ENCODE measurements around the gene RAPGEF5. TPM values are rescaled to one million over a fixed set of nuclear protein-coding genes. Genes with fewer than 3 reads are reported as not detected.

The RAPGEF5 gene
- total RNA-seq, 1 donor from 2014 or later = 12.4 TPM

- Mint-ChIP-seq H3K36me3 (ENCODE audit: low read depth) (no peaks in the 10 kb centered on the region), H3K4me3 (no peak overlapping the region), H3K4me1 (no peaks in the 10 kb centered on the region), H3K27ac (no peak overlapping the region), H3K9me3 (no peaks in the 10 kb centered on the region), H3K27me3 (no peaks in the 10 kb centered on the region)
- ChIA-PET POLR2A (no interaction called here), CTCF (no interaction called here)
- ATAC-seq (ENCODE audit: low read depth) (no peak), DNase-seq (no peak)
- intact Hi-C loops (cut with micrococcal nuclease) = no loop called here
- TF ChIP-seq CTCF (IDR thresholded peaks at IDR 0.05) = no peak
These were observed 164.2 kb downstream of the RAPGEF5 start for GRCh38 chr7:22192801-22193200.

- POLR2A ChIA-PET = no interaction called here
- no peak overlapping the region for H3K4me3 Mint-ChIP-seq
- TF ChIP-seq CTCF (IDR thresholded peaks at IDR 0.05) = no peak
- CTCF ChIA-PET = no interaction called here
- H3K4me1 Mint-ChIP-seq = no peaks in the 10 kb centered on the region
- ATAC-seq (ENCODE audit: low read depth) (no peak), DNase-seq (no peak)
- no peaks in the 10 kb centered on the region for H3K27me3 Mint-ChIP-seq
- H3K9me3 Mint-ChIP-seq = no peaks in the 10 kb centered on the region
- no peak overlapping the region for H3K27ac Mint-ChIP-seq
- no peaks in the 10 kb centered on the region for H3K36me3 Mint-ChIP-seq (ENCODE audit: low read depth)
- intact Hi-C loops (cut with micrococcal nuclease) = no loop called here
These were observed 166.2 kb downstream of the RAPGEF5 start for GRCh38 chr7:22190736-22191135.

- CTCF ChIA-PET = no interaction called here
- DNase-seq (no peak), ATAC-seq (ENCODE audit: low read depth) (no peak)
- Mint-ChIP-seq H3K27ac (no peak overlapping the region), H3K27me3 (no peaks in the 10 kb centered on the region), H3K4me3 (no peak overlapping the region), H3K4me1 (no peaks in the 10 kb centered on the region), H3K36me3 (ENCODE audit: low read depth) (no peaks in the 10 kb centered on the region), H3K9me3 (no peaks in the 10 kb centered on the region)
- POLR2A ChIA-PET = no interaction called here
- intact Hi-C loops (cut with micrococcal nuclease) = no loop called here
- no peak for TF ChIP-seq CTCF (IDR thresholded peaks at IDR 0.05)
These were observed 167.2 kb downstream of the RAPGEF5 start for GRCh38 chr7:22189741-22190140.

GRCh38 chr7:22189230-22189629 lies 167.7 kb downstream of the RAPGEF5 start:
- DNase-seq (no peak), ATAC-seq (ENCODE audit: low read depth) (no peak)
- no peaks in the 10 kb centered on the region for H3K9me3 Mint-ChIP-seq
- TF ChIP-seq CTCF (IDR thresholded peaks at IDR 0.05) = no peak
- H3K36me3 Mint-ChIP-seq (ENCODE audit: low read depth) = no peaks in the 10 kb centered on the region
- H3K27ac Mint-ChIP-seq = no peak overlapping the region
- H3K4me3 Mint-ChIP-seq = no peak overlapping the region
- H3K4me1 Mint-ChIP-seq = no peaks in the 10 kb centered on the region
- intact Hi-C loops (cut with micrococcal nuclease) = no loop called here
- CTCF ChIA-PET = no interaction called here
- POLR2A ChIA-PET = no interaction called here
- no peaks in the 10 kb centered on the region for H3K27me3 Mint-ChIP-seq

GRCh38 chr7:22187691-22188348 lies 169.1 kb downstream of the RAPGEF5 start:
- Mint-ChIP-seq H3K4me3 (no peak overlapping the region), H3K27ac (no peak overlapping the region), H3K27me3 (no peaks in the 10 kb centered on the region), H3K9me3 (no peaks in the 10 kb centered on the region), H3K4me1 (no peaks in the 10 kb centered on the region), H3K36me3 (ENCODE audit: low read depth) (no peaks in the 10 kb centered on the region)
- intact Hi-C loops (cut with micrococcal nuclease) = no loop called here
- ATAC-seq (ENCODE audit: low read depth) (no peak), DNase-seq (no peak)
- no peak for TF ChIP-seq CTCF (IDR thresholded peaks at IDR 0.05)
- ChIA-PET CTCF (no interaction called here), POLR2A (no interaction called here)

All from activated B cell treated with CpG ODN at 0.5 μM for 24 hours (primary cell).